Activated T-cell treated with anti-CD3 and anti-CD28 coated beads, Interleukin-2, amount 50 U/mL, for 48 hours (primary cell): ENCODE measurements around the gene PRIMPOL.
"Not testable (repeated sequence)": the region's sequence is repeated elsewhere in the genome, so short reads cannot be mapped to it uniquely, and the experiment has no call there.

Experiments used
- DNase-seq, 2 experiments: peaks; one replicate each; pipeline ENCODE4 v3.0.0-alpha.2; 2020

The PRIMPOL gene

DNA sequence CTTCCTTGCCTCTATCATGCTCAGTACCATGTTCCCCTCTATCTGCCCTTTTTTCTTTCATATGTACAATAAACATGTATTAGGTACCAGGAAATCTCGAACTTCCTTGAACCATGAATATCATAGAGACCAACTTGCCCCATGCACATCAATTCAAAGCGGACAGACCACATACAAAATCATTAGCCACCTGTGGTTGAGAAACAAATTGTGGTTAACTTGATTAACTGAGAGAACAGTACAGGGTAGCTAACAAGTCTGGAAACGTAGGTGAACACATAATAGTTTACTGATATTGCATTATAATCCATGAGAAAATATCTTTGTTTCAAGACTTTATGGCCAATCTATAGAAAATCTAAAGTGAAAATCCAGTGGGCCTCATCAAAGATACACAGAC lies 8.5 kb upstream of the PRIMPOL start:
- no peak for DNase-seq

DNA sequence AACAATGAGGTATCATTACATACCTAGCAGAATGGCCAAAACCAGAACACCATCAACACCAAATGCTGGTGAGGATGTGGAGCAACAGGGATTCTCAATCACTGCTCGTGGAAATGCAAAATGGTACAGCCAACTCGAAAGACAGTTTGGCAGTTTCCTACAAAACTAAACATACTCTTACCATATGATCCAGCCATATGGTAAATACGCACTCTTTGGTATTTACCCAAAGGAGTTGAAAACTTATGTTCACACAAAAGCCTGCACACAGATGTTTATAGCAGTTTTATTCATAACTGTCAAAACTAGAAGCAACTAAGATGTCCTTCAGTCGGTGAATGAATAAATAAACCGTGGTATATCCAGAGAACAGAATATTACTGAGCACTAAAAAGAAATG lies 8.1 kb upstream of the PRIMPOL start:
- DNase-seq, result no peak

DNA sequence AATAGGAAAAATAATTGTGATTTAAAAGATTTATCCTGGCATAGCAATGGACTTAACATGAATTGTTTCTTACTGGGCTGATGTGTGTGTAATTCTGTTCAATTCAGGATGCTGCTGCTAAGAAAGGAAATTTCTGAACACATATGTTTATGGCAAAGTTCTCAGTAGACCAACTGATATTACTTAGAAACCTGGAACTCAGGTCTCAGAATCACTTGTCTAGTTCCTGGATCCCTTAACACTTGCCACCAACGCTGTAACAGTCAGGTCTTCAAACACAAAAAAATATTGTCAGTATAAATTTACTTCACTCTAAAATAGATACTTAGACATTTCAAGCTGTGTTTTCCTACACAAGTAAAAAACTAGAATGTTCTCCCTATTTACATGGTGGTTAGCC lies 5.8 kb upstream of the PRIMPOL start:
- DNase-seq, result no peak

DNA sequence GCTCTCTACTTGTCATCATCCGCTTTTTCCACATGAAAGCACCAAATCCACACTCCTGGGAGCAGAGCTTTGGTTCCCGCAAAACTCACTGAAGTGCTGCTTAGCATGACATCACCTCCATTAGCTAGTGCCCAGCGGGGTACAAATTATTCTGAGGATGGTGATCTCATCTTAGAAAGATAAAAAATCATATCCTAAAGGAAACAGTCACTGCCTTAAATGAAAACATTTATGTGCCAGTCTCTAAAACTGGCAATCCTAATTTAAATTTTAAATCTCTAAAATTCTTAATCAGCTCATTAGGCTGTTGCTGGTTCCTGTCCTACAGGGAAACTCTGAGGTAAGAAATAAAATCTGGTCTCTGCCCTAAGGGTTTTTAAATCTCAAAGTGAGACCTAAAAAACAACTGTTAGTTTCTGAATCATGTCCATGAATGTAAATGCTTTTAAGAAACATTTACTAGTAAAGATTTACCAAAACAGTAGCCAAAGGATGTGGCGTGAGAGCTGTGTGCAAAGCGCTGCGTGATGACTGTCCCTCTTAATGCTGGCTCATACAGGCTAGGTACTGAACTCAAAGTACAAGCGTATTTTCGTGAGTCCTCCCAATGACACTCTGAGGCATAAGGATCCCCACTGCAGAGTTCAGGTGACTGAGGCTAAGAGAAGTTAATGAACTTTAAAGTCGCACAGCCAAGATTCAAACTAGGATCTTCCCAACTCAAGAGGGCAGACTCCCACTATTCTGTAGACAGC lies 4.8 kb upstream of the PRIMPOL start:
- no peak for DNase-seq

DNA sequence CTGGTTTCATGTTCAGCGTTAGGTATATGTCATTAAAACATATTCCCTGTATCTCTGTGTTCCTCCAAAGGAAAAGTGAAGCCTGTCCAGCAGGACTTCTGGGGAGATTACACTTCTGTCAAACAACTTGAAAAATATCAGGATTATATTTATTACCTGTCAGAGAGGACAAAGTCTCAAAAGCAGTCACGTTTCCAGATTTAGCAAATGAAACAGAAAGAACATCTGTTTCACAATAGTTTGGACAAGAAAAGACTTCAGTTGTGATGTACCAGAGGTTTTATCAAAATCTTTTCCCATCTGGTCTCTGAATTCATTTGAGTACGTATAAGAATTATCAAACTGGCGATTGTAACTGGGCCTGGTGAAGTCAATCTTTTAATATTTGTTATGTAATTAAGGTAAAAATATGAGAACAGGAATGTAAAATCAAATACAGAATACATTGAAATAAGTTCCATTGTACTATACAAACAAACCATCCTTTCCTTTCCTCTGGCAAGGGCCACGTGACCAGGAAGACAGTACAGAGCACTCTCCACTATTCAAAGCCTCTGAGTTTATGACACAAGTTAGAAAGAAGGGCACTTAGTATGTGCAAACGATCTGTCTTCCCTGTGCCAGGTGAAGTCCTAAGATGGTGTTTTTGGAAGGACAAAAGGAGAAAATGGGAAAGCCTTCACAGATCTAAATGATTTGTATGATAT lies 3.5 kb upstream of the PRIMPOL start:
- DNase-seq, result no peak

DNA sequence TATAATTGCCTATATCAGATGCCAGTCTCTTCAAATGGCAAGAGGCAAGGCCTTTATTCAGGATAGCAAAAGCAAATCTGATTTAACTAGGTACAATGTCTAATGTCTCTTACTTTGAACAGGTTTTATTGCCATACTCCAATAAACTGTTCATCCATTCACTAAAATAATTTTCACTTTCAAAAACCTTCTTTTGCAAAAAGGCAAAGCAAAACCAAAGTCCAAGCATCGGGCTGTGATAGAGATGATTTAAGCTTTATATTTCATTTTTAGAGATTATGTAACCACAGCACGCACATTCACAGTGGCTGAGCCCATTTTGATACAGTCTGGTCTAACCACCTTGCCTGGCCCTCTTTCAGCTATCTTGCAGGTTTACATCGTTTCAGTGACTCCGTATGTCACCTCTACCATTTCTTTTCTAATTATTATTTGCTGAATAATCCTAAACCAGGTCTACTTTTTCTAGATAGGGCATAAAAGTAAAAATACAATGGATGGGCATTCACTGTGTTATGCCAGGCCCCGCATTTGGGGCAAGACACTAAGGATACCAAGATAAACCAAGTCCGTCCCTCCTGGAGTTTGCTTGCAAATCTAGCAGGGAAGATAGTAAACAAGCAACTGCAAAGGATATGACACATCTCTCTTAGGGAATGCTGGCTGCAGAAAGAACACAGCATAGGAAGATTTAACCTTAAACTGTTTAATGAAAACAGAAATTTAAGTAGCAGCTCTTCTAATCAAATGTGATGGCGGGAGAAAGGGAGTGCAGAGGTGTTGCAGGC lies 2.1 kb upstream of the PRIMPOL start:
- no peak for DNase-seq

DNA sequence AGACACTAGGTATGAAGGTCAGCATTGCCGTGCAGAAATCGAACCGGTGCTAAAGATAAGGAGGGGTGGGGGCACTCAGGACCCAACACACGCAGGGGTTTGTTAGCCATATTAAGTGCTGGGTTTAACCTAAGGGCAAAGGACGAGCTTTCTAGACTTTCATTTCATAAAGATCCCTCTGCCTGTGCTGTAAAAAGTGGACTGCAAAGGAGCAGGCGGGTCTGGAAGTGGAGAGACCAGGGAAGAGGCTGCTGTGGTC lies 1.6 kb upstream of the PRIMPOL start:
- DNase-seq, result no peak

DNA sequence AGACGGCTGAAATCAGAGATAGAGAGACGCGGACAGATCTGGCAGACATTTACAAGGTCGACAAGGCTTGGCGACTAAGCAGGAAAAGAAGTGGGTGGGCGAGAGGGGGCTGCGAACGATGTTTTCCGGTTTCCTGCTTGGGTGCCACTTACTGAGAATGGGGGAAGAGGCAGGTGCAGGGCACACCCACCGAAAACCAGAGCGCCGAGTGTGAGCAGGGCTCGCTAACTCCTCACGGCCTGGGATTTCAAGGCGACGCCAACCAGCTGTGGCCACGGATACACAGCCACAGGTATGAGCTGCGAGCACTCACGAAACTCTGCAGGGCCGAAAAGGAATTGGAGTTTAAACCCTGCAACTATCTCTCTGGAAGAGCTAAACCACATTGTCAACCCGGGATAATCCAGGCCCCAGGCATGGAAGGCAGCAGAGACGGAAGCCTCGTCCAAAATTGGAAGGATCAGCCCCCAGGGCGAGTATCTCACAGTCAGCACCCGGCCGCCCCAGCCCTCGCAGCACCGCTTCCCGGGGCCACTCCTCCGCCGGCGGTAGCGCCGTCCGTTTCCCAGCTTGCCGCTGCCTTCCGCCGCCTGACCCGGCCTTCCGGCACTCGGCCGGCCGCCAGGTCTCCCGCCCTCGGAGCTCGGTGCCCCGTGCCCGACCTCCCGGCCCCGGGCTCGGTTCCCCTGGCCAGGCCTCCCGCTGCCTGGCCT lies 1.1 kb upstream of the PRIMPOL start:
- DNase-seq, result peak; percentile 55 to 65

DNA sequence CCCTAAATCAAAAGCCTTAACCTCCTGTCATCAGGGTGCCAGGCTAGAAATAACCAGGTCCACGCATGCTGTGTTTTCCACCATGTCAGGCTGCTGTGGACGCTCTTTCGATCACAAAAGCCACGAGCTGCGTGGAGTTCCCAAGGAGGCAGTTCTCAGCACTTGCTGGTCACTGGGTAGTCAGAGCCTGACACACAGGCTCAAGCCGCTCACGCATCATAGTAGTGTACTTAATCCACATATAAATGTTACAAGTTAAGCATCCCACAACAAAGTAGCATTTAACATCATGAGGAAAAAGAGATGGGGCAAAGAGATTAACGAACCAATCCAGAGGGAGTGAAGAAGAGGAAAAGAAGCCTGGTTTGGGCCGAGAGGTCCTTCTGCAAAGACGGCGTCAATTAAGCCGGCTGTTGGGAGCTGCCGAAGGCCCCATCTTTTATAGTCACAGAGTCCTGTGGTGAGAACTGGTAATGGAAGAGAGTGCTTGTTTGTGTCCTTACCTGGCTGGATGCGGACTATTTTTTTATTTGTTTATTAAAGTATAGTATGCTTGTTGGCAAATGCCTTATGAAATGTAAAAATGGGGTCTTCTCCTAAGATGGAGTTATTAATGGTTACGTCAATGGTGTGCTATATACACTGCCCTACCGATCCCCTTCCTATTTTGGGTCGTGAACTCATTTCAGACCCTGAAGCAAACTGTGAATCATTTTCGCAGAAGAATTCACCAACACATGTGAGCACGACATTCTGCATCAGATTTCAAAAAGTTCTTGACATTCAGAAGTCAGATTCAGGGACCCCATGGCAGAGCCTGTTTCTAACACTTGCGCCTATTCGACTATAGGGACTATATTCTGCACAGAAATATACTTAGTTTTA lies 675 bp downstream of the PRIMPOL start:
- DNase-seq, result no peak

DNA sequence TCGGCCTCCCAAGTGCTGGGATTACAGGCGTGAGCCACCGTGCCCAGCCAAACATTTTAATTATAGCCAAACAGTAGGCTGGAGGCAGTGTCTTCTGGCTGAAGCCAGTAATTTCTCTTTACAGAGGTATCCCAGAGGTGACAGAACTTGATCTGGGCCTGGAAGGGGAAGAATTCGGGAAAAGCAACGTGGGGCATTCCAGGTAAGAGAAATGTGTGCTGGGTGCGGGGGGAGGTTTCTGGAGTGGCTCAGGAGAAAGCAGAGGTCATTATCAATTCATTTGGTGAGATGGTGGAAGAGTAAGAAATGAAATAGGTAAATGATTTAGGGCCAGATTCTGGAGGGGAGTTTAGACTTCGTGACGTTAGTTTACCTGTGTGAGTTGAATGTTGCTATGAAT lies 2.4 kb downstream of the PRIMPOL start:
- no peak for DNase-seq

DNA sequence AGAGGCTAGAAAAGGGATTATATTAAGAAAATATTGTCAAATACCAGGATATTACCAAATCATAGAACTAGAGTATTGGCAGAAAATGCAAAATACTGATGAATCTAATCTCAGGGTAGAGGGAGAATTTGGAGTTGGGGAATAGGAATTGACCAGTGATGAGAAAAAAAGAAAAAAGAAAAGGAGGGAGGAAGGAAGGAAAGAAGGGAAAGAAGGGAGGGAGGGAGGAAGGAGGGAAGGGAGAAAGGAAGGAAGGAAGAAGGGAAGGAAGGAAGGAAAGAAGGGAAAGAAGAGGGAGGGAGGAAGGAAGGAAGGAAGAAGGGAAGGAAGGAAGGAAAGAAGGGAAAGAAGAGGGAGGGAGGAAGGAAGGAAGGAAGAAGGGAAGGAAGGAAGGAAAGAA lies 3.1 kb downstream of the PRIMPOL start:
- not testable (repeated sequence) for DNase-seq

DNA sequence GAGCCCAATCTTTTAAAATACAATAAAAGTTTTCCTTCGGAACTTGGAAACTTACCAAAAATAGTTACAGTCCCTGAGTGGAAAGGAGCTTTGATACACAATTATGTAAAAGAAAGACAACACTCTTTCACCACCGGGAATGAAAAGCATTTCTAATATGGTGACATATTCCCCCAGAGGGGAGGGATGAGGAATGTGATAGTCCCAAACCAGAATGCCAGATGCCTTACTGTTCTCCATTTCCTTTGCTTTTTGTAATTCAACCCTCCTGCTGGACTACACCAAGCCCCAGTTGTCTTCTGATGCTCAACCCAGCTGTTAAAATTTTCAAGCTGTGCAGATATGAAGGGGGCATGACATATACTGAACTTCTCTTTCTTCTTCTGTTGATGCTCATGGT lies 4.1 kb downstream of the PRIMPOL start:
- DNase-seq, result no peak

DNA sequence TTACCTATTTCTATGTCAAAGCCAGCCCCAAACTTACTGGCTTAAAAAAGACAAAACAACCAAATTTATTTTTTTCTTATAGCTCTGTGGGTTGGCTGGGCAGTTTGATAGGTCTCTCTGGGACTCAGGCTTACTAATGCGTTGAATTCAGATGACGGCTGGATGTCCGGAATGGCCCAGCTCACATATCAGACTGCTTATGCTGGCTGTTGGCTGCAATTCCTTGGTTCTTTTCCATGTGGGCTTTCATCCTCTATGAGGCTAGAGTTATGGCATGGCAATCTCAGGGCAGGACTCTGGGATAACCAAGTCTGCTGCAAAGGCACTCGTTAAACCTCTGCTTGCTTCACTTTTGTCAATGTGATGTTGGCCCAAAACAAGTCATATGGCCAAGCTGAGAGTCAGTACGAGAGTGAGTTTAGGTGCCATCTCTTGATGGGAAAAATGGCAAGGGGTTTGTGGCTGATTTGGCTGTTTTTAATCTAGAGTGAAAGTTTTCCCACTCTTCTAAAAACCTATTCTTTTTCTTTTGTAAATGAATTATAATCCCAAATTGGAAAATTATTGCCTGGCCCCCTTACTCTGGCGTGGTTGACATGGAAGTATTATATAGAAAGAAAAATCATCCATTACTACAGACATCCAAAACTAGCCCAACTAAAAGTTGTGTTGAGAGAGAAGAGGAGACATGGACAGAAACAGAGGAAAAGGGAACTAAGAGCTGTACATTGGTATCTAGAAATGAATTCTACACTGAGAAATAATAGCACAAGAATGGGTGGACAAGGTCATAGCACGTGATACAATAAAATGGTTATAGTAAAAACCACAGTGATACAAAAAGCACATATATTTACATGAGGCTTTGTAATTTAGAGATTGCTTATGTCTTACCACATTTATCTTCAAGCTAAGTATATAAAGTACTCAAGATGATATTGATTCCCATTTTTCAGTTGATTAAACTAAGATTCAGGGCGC lies 6.6 kb downstream of the PRIMPOL start:
- no peak for DNase-seq

DNA sequence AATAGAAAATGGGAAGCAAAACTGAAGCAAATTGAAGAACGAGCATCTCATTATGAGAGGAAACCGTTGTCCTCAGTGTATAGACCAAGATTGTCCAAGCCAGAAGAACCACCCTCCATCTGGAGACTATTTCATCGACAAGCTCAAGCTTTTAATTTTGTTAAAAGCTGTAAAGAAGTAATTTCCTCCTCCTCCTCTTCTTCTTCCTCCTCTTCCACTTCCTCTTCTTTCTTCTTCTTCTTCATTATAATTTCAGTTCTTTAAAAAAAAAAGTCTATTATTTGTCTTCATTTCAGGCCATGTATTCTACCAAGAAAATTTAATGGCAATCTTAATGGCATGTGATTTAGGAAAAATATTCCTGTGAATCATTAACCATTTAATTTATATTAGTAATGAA lies 7.6 kb downstream of the PRIMPOL start:
- DNase-seq, result no peak

DNA sequence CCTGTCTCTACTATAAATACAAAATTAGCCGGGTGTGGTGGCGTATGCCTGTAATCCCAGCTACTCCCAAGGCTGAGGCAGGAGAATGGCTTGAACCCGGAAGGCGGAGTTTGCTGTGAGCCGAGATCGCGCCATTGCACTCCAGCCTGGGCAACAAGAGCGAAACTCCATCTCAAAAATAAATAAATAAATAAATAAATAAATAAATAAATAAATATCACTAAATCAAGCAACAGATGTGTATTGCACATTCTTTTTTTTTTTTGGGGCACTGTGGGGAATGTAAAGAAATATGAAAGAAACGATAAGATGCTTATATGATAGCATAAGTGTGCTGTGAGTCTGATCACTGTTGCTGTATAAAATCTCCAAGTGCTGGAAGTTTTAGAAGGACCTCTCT lies 8.3 kb downstream of the PRIMPOL start:
- not testable (repeated sequence) for DNase-seq

DNA sequence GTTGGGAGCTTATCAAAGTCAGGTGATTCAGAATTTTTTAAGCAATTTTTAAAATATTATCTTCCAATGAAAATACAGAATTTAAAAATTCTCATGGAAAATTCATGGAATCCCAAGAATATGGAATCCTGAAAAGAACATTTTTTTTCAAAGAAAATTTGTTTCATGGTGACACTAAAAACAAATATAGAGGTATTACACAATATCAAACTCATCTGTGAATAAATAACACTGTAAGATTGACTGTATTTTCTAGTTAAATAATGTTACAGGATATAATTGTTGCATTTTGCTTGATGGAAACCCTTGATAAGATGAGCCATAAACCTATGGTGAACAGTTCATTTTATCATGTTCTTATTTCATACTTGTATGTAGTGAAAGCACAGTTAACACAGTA lies 11.4 kb downstream of the PRIMPOL start:
- no peak for DNase-seq

DNA sequence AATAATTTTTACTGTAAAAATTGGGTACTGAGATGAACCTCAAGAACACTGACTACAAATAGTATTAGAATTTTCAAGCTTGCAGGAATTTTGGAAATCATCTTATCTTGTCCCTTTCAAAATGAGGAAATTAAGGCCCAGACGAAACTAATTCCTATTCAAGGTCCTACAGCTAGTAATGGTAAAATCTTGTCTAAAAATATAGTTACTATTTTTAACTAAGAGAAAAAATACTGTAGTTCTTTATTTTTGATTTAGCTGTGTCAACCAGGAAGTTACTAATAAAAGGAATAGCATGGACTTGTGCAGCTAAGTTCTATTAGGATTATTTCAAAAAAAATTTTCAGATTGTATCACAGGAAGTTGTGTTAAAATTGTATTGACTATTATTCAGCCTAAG lies 12.7 kb downstream of the PRIMPOL start:
- DNase-seq, result no peak

DNA sequence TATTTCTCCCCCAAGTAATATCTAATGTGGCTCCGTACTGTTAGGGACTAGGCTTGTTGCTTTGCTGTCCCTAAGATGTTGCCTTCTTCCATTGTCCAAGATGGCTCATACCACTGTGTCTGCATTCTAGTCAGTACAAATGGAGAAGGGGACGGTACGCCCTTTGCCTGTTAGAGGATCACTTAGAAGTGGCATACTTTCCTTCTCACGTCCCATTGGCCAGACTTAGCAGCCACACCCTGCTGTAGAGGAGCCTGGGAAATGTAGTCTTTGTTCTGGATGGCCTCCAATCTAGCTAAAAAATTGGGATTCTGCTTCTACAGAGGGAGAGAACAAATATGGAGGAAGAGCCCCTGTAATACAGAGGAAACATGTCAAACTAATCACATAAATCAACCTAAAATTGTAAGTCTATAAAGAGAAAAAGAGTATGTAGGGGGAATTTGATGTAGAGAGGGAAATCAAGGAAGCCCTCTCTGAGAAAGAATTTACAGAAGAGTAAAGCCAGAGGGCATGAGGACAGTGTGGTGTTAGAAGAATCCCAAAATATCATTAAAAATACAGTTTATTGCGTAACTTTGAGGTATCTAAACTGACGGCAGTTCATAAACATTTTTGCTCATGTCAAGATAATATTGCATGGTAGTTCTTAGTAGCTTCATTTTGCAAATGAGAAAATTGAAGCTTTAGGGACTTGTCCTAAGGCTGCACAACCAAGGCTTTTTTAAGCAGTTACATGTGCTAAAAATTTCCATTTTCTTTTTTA lies 15.1 kb downstream of the PRIMPOL start:
- DNase-seq, result no peak

DNA sequence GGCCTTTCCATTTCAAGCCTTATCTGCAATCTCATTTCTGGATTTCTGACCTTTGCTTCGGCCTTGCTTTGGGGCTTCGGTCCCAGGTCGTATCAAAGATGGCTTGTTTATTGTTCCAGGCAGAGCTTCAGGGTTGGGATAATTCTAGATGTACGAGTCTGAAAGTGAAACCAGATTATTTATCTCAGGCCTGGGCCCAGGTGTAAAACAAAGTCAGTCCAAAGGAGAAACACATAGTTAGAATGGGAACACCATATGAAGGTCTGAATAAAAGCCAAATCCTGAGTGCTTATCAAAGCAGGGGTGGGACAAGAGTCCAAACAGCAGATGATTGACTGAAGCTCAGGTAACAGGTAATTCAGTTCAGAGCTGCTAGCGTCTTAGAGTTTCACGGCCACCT lies 17.1 kb downstream of the PRIMPOL start:
- no peak for DNase-seq

DNA sequence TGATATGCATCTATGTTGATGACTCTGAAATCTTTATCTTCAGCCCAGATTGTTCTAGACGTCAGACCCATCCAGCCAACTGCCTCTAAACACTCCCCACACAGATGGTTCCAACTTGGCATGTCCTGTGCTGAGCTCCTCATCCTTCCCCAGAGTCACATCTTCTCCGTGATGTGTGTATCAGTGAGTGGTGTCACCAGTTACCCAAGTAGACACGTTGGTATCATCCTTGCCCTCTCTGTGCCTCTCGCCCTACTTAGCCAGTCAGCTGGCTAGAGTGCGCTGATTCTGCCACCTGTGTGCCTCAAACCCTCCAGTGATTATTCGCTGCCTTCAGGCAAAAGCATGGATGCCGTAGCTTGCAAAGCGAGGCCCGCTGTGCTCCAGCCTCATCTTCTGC lies 18.6 kb downstream of the PRIMPOL start:
- no peak for DNase-seq
